ENCODE data around the gene ZYG11B. TPM values are rescaled to one million over a fixed set of nuclear protein-coding genes. Genes with fewer than 3 reads are reported as not detected.

ZYG11B gene
- total RNA-seq, 1 donor from 2014 or later: 39.5 TPM

DNA sequence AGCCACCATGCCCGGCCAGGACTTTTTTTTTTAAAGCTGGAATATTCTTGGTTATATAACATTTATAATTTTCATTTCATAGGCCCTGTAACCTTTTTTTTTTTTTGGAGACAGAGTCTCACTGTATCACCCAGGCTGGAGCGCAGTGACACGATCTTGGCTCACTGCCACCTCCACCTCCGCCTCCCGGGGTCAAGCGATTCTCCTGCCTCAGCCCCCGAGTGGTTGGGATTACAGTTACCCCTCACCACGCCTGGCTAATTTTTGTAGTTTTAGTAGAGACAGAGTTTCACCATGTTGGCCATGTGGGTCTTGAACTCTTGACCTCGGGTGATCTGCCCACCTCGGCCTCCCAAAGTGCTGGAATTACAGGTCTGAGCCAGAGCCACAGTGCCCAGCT, 12.6 kb downstream of the ZYG11B start:
- Histone ChIP-seq H3K9me3 (ENCODE audit: low read depth) (no peaks in the 10 kb centered on the region), H3K4me2 (no peak overlapping the region), H3F3A (ENCODE audit: low read depth) (no peaks in the 10 kb centered on the region), H4K20me1 (ENCODE audit: low read depth) (peaks cover 21% of the 10 kb centered on the region), H3K27ac (no peak overlapping the region), H3K79me2 (ENCODE audit: low read depth) (peaks cover 88% of the 10 kb centered on the region), H3K9ac (no peak overlapping the region), H3K27me3 (no peaks in the 10 kb centered on the region), H3K4me1 (no peaks in the 10 kb centered on the region), H3K36me3 (no peaks in the 10 kb centered on the region), H3K4me3 (no peak overlapping the region), H2AFZ (replicated peaks) (no peak overlapping the region)
- no peak for DNase-seq (ENCODE audit: low spot score)
- Mint-ChIP-seq H3K4me1 (peaks cover 3% of the 10 kb centered on the region), H3K4me3 (no peak overlapping the region), H3K27ac (no peak overlapping the region), H3K36me3 (peaks cover 20% of the 10 kb centered on the region), H3K9me3 (peaks cover 11% of the 10 kb centered on the region), H3K27me3 (ENCODE audit: insufficient read depth, low read depth) (peaks cover 5% of the 10 kb centered on the region)
- TF ChIP-seq, protein P1, sequence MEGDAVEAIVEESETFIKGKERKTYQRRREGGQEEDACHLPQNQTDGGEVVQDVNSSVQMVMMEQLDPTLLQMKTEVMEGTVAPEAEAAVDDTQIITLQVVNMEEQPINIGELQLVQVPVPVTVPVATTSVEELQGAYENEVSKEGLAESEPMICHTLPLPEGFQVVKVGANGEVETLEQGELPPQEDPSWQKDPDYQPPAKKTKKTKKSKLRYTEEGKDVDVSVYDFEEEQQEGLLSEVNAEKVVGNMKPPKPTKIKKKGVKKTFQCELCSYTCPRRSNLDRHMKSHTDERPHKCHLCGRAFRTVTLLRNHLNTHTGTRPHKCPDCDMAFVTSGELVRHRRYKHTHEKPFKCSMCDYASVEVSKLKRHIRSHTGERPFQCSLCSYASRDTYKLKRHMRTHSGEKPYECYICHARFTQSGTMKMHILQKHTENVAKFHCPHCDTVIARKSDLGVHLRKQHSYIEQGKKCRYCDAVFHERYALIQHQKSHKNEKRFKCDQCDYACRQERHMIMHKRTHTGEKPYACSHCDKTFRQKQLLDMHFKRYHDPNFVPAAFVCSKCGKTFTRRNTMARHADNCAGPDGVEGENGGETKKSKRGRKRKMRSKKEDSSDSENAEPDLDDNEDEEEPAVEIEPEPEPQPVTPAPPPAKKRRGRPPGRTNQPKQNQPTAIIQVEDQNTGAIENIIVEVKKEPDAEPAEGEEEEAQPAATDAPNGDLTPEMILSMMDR (IDR thresholded peaks at IDR 0.05): no peak
- no peak for TF ChIP-seq EZH2 (IDR thresholded peaks at IDR 0.05)
- no peak for TF ChIP-seq EZH2phosphoT487 (IDR thresholded peaks at IDR 0.05)

DNA sequence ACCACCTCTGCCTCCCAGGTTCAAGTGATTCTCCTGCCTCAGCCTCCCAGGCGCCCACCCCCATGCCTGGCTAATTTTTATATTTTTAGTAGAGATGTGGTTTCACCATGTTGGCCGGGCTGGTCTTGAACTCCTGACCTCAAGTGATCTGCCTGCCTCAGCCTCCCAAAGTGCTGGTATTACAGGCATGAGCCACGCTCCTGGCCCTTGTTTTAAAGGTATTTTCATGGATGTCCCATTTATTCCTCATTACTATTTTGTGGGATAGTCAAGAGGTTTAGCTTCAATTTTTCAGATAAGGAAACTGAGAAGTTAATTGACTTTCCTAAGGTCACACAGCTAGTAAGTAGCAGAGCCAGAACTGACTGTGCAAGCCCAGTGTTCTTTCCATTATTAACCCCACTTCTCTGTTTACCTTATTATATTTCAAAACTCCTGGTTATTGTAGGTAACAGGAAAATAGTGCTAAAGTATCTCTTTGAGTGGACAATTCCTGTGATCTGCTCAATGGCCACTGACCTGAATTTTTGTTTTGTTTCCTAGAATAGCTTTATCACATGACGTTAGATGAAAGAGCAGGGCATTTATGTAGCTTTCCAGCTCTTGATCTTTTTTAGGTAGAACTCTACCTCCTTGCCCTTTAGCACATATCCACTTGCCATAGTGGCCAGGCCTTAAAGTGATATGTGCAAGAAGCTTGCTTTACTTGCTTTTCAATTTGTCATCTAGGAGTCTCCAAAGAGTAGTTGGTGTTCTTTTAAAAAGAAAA, 13.6 kb downstream of the ZYG11B start:
- peaks cover 3% of the 10 kb centered on the region for H3K4me1 Mint-ChIP-seq
- H3K4me2 ChIP-seq: no peak overlapping the region
- DNase-seq (ENCODE audit: low spot score): no peak
- H3K4me3 ChIP-seq: no peak overlapping the region
- H3K4me1 ChIP-seq: no peaks in the 10 kb centered on the region
- H3K9me3 Mint-ChIP-seq: peaks cover 11% of the 10 kb centered on the region
- no peaks in the 10 kb centered on the region for H3K9me3 ChIP-seq (ENCODE audit: low read depth)
- peaks cover 20% of the 10 kb centered on the region for H3K36me3 Mint-ChIP-seq
- H3K4me3 Mint-ChIP-seq: no peak overlapping the region
- no peak overlapping the region for H3K27ac Mint-ChIP-seq
- TF ChIP-seq EZH2phosphoT487 (IDR thresholded peaks at IDR 0.05): no peak
- TF ChIP-seq EZH2 (IDR thresholded peaks at IDR 0.05): no peak
- TF ChIP-seq, protein P1 (IDR thresholded peaks at IDR 0.05): no peak
- H3K9ac ChIP-seq: no peak overlapping the region
- H3K27me3 ChIP-seq: no peaks in the 10 kb centered on the region
- peaks cover 8% of the 10 kb centered on the region for H3K27me3 Mint-ChIP-seq (ENCODE audit: insufficient read depth, low read depth)
- H3K27ac ChIP-seq: no peak overlapping the region
- no peaks in the 10 kb centered on the region for H3K36me3 ChIP-seq
- H2AFZ ChIP-seq (replicated peaks): no peak overlapping the region
- peaks cover 21% of the 10 kb centered on the region for H4K20me1 ChIP-seq (ENCODE audit: low read depth)
- peaks cover 87% of the 10 kb centered on the region for H3K79me2 ChIP-seq (ENCODE audit: low read depth)
- H3F3A ChIP-seq (ENCODE audit: low read depth): no peaks in the 10 kb centered on the region

DNA sequence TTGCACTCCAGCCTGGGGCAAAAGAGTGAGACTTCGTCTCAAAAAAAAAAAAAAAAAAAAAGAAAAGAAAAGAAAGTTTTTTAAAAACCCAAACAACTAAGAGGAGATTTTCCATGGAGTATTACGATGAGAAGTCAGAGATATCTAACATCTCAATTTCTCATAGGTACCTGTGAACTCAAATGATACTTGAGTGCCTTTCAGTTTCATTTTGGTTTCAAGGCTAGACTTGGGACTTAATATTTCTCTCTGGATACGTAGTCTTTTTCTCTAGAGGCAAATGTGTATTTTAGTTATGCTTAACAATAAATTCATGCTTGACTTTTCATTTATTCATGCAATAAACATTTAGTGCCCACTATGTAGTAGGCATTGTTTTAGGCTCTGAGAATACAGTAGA, 15.0 kb downstream of the ZYG11B start:
- Histone ChIP-seq H3K4me3 (no peak overlapping the region), H3K4me2 (no peak overlapping the region), H3K36me3 (no peaks in the 10 kb centered on the region), H3K9me3 (ENCODE audit: low read depth) (no peaks in the 10 kb centered on the region), H4K20me1 (ENCODE audit: low read depth) (peaks cover 12% of the 10 kb centered on the region), H3K4me1 (no peaks in the 10 kb centered on the region), H3K9ac (no peak overlapping the region), H3K27ac (no peak overlapping the region), H3F3A (ENCODE audit: low read depth) (no peaks in the 10 kb centered on the region), H3K27me3 (no peaks in the 10 kb centered on the region), H2AFZ (replicated peaks) (no peak overlapping the region), H3K79me2 (ENCODE audit: low read depth) (peaks cover 87% of the 10 kb centered on the region)
- no peak overlapping the region for H3K27ac Mint-ChIP-seq
- peaks cover 11% of the 10 kb centered on the region for H3K9me3 Mint-ChIP-seq
- H3K4me1 Mint-ChIP-seq: peaks cover 3% of the 10 kb centered on the region
- peaks cover 20% of the 10 kb centered on the region for H3K36me3 Mint-ChIP-seq
- peaks cover 8% of the 10 kb centered on the region for H3K27me3 Mint-ChIP-seq (ENCODE audit: insufficient read depth, low read depth)
- H3K4me3 Mint-ChIP-seq: no peak overlapping the region
- no peak for DNase-seq (ENCODE audit: low spot score)
- TF ChIP-seq, protein P1 (IDR thresholded peaks at IDR 0.05): no peak
- no peak for TF ChIP-seq EZH2phosphoT487 (IDR thresholded peaks at IDR 0.05)
- no peak for TF ChIP-seq EZH2 (IDR thresholded peaks at IDR 0.05)
